ENCODE measurements around the gene FKBP5.

GRCh38 chr6:35729722-35730121 lies 41.0 kb upstream of the FKBP5 start:
- TF ChIP-seq CTCF (IDR thresholded peaks at IDR 0.05), result no peak
- TF ChIP-seq POLR2A (IDR thresholded peaks at IDR 0.05), result no peak

Data from esophagus squamous epithelium (tissue), 4 donors.